Renal cortex interstitium (tissue), 11 donors: ENCODE measurements around the gene HS3ST4. TPM values are rescaled to one million over a fixed set of nuclear protein-coding genes. Genes with fewer than 3 reads are reported as not detected.
"Not testable (repeated sequence)": the region's sequence is repeated elsewhere in the genome, so short reads cannot be mapped to it uniquely, and the experiment has no call there.

Experiments
- DNase-seq, 11 donors: peaks; one replicate each; pipeline ENCODE4 v3.0.0-alpha.2; 2013; ENCODE audit warnings: low read depth in 9 of 11, low spot score in 4 of 11; ENCODE audit errors: extremely low read depth in 1 of 11
- polyA plus RNA-seq, 3 donors: library from polyadenylated mRNA; unstranded; fragments of 120-200 nt; gene quantifications; one replicate each; pipeline ENCODE4 v1.2.1, GENCODE V29; 2013; ENCODE audit not compliant: insufficient read length in 3 of 3

The HS3ST4 gene
- polyA plus RNA-seq, 3 donors, result 0.50 to 0.65 (median 0.53) TPM

DNA sequence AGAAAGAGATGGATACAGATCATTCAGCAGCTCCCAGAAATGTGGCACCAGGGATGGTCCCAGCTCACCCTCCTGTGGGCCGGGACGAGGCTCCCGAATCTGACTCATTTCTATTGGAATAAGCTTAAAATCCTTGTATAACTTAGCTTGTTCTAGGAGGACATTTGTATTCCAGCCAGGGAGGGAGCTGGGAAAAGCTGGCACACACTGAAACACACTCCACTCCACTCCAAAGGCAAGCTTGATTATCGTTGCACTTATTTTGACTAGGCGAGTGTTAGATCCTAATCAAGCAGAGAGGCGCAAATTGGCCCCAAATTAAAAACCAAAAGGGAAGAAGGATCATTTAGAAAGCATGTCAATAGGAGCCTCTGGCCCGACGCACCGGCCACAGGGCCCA lies 339.5 kb downstream of the HS3ST4 start:
- DNase-seq, result no peak

DNA sequence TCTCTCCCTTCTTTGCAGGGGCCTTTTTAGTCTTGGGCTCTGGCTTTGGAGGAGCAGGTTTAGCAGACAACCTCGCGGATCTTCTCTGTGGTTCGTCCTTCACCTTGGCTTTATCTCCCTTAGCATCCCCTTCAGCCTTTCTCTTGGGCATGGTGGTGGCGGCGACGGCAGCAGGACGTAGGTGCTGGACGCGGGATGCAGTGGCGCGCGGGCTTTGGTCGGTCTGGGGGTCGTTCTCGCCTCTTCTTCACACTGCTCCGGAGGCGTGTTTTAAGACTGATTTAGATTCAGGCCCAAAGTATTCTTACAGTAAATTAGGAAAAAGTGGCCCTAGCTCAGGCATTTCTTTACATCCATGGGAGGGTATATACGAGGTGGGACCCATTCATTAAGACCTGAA lies 340.9 kb downstream of the HS3ST4 start:
- not testable (repeated sequence) for DNase-seq

DNA sequence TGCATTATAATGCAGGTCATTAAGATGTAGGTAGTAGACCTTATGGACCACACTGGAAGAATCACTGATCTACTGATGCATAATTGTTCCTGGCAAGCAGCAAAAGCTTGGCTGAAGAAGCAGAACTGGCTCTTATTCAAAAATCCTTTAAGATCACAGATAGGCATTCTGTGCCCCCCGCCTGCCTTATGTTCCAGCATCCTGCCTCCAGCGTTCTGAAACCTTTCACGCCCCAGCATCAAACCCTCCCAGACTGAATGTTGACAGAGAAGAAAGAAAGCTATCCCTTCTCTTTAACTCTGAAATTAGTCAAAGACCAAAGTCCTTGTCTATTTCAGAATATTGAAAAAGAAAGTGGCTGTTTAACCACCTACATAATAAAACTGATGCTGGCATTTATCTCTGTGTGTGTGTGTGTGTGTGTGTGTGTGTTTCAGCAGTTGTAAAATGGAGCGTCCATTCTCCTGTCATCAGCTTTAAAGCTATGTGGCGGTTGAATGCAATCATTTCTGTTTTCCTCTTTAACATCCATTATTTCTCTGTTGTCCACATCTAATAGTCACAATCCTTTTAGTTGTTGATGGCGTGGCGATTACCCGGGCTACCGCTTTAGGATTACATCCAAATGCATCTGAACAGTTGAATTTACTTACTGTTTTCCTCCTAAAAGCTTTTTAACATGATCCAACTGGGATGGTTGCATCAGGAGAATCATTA lies 350.4 kb downstream of the HS3ST4 start:
- DNase-seq, result no peak

DNA sequence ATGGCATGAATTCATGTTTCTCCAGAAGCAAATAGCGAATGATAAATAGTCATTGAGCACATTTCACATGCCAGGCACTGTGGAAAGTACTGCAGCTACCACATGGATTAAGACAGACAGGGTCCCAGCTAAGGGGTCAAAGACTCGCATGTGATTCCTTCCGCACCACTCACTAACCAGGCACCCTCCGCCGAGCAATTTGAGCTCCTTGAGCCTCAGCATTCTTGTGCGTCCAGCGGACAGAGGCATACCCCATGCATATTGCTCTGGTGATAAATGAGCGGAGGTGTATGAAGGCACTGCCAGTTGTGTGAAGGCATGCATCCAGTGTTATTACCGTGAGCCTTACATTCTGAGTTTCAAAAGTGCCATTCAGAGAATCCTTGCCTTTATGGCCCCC lies 358.7 kb downstream of the HS3ST4 start:
- DNase-seq, result peak in 1 of 11 donors; percentile 2

DNA sequence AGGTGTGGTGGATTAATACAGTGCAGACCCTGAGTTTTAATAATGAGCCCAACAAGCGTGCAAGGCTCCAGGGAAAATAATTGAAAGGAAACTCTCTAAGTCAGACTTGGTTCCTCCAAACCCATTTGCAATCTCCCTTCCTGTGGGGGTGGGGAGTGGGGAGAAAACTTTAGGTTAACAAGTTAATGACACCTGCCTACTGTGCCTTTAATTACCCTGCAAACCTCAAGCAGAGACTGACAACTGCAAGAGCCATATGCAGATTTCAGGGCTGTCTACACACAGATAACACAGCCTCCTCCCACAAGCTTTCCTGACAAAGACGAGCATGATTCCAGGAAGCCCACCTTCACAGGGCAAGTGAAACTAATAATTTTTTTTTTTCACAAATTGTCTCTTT lies 359.3 kb downstream of the HS3ST4 start:
- DNase-seq, result no peak

DNA sequence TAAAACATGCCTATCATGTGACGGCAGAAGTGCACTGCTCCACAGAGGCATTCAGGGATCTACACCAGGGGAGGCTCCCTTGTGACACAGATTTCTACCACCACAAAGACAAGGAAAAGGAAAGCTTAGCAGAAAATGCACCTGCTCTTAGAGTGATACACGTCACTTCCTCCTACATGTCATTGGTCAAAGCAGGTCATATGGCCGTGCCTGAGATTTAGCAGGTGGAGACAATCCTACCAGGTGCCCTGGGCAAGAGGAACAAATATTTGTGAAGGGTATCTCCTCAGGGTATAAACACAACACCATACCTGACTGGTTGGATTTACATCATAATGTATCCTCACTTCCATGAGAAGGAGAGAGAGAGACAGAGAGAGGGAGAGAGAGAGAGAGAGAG lies 362.1 kb downstream of the HS3ST4 start:
- no peak for DNase-seq

DNA sequence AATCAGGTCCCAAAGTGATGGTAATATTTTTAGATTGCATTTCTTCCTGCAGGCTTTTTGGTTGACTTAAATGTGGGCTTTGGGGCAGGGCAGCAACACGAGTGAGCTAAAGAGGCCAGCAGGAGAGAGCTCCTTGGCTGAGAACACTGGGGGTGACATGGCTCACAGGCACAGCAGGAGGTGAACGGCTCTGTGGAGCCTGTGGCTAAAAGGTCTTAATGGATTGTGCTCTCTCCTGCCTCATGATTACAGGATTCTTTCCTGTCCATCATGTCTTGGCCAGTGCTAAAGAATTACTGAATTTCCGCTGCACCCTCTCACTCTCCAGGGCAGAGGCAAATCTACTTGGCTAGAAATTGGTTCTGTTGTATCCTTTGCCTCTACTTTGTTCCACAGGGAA lies 366.6 kb downstream of the HS3ST4 start:
- DNase-seq, result no peak

DNA sequence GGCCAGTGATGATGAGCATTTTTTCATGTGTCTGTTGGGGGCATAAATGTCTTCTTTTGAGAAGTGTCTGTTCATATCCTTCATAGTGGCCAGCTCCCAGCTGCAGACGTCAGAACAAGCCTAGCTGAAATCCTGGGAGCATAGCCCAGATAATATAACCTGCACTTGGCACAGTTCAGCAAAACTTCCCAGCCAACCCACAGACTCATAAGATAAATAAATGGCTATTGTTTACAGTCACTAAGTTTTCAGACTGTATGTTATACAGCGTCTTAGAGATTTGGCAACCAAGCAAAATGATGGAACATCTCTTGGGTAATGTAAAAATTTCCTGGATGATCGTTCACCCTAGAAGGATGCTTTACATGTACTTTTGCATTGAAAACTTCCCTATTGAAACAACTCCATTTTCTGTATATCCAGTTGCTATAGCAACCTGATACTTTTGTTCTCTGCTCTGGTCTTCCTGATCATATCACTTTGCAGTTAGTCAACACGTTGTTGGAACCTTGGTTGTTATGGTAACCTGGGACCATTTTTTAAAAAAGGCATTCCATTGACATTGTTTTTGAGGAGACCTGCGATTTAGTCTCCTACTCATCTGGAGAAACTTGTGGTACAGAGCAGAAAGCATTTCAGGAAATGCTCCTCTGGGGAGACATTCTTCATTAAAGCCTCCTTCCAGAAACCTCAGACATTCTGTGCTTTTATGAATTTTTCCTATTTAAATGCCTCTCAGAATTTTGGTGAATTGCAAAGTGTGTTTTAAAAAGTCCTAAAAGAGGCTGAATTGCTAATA lies 378.7 kb downstream of the HS3ST4 start:
- no peak for DNase-seq

DNA sequence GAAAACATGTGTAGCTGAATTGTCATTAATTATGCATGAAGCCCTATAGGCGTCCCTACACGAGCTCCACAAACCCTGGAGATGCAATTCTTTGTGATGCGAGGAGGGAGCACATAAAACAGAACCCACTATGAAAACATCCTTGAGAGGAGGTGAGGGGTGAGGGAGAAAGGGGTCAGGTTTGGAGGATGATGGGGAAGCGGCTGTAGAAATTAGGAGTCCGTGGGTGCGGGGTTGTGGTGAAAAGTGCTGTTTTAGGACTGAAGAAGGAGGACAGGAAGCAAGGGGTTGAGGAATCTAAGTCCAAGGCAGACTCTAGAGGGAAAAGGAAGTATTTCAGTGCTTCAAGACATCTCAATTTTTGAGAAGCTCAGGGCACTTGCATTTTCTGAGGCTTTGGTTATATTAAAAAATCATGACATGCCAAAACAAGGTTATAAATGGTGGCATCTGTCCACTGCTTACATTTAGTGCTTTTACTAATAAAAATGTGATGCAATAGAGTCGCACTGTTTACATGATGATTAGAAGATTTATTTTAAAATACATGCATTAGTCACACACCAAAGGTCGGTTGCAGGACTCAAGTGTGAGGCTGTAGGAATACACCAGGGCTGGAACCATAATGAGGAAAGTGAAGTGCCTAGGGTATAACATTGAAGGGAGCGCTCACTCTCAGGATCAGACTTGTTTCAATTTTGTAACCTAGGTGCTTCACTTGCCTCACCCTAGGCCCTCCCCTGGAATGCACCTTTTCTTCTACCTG lies 379.5 kb downstream of the HS3ST4 start:
- DNase-seq, result no peak

DNA sequence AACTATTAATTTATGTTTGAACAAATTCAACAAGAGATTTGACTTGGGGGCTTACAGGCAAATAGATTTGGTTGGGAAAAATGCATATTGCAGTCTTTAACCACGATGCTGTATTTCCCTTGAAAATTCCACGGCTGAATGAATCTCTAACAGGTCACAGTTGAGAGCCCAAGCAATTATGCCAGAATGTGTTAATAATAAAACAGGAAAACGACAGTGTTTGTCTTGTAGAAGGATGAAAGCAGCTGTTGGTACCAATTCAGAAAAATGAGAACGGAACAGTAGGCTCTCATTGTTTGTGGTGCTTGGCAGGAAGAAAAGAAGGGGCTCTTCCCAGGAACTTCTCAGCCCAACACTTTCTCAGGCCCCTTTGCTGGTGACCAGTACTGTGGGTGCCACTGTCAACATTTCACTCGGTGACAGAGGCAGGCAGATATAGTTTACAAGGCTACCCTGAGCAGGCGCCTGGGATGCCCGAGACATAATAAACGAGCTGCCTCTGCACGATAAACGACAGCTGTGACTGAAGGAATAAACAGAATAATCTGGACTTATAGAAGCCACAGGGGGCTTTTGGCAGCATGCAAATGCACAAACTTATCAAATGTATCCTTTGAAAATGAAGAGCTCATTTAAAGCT lies 387.1 kb downstream of the HS3ST4 start:
- no peak for DNase-seq

DNA sequence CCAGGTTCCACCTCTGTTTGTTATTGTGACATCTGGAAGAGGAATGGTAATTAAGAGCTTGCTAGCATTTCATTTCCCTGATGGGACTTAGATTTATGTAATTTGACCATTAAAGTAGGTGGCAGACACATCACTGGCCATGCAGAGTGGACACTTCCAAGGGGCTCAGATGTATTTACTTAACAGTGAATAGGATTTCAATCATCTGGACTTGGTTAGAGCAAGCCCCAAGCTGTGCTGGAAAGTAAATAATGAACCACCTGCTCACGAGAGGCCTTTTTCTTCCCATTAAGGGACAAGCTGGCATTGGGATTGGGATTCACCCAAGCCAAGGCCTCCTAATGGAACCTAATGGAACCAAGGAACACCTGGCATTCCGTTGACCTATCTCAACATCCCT lies 395.3 kb downstream of the HS3ST4 start:
- no peak for DNase-seq

DNA sequence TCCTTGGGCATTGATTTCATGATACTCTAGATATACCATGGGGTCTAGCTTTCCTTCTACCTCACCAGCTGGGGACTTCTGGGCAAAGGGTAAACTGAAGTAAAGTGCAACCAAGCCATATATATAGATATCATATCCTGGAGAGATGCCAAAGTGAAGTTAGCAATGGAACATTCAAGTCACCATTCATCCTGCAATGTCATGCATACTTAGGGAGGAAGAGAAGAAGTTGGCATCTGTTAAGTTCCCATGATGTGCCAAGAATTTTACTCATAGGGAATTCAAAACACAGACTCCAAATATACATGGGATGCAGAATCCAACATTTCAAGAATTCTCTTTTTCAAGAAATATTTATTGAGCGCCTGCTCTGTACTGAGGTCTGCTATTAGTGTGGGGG lies 399.8 kb downstream of the HS3ST4 start:
- DNase-seq, result no peak

DNA sequence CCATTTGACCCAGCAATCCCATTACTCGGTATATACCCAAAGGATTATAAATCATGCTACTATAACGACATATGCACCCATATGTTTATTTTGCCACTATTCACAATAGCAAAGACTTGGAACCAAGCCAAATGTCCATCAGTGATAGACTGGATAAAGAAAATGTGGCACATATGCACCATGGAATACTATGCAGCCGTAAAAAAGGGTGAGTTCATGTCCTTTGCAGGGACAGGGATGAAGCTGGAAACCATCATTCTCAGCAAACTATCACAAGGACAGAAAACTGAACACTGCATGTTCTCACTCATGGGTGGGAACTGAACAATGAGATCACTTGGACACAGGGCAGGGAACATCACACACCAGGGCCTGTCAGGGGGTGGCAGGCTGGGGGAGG lies 406.4 kb downstream of the HS3ST4 start:
- not testable (repeated sequence) for DNase-seq

DNA sequence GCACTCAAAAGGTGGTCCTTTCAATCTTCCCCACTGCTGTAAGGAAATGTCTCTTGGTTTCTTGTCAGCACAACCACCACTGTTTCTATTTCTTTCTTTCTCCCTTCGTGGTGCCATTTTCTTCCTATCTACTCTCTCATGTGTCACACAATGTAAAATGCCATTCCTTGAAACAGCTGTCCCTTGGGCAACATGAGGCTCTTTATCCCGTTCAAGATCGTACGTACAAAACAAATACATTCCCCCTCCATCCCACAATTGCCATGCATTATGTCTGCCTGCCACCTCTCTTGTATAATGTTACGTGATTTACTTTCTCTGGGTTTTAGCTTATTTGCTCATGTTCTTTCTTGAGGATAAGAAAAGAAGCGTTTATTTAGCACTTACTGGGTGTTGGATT lies 410.6 kb downstream of the HS3ST4 start:
- no peak for DNase-seq

DNA sequence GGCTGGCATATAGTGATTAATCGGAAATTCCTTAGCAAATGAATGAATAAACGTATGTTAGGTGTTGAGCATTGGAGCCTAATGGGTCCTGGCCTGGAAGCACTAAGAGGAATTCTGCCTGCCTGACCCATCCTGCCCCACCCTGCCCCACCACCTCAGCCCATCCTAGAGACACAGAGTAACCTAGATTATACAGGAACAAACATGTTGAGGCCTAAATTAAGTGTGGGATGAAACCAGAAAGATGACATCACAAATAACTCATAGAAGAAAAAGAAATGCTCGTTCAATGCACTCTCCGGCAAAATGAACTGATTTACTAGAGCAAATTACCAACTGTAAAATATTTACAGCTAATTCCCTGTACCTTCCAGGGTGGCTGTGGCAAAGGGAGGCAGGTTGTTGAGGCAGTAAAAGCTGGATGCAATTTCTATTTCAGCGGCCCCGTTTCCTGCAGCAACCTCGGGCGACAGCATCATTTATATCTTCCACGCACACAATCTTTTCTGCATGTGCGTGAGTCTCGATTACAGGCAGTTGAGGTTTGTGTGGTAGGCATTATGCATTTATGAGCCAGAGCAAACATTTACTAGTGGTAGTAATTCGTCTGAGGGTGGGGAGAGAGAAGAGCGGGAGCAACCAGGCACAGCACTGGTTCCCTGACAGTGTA lies 417.2 kb downstream of the HS3ST4 start:
- DNase-seq, result no peak

DNA sequence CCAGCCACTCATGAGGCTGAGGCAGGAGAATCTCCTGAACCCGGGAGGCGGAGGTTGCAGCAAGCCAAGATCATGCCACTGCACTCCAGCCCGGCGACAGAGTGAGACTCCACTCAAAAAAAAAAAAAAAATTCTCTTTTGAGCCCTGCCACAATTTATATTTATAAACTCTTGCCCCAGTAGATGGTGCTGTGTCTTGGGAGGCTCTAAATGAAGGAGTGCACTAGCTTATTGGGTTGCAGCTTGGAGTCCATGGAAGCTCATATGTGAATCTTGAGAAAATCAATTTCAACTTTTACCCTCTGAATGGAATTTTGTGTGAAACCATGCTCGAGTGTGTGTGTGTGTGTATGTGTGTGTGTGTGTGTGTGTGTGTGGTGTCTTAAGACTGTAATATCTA lies 420.1 kb downstream of the HS3ST4 start:
- no peak for DNase-seq

DNA sequence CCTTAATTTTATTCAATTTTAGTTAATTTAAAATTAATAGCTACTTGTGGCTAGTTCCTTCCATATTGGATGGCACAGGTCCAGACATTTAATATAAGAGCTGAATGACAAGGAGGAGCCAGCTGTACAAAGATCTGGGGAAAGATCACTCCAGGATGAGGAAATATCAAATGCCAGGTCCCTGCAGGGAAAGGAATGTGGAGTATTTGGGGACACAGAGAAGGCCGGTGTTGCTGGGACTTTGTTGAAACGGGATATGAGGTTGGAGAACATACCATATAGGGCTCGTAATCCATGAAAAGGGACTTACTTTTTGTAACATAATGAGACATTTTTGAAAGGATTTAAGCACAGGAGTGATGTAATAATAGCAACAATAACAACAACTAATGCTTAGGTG lies 426.8 kb downstream of the HS3ST4 start:
- no peak for DNase-seq

DNA sequence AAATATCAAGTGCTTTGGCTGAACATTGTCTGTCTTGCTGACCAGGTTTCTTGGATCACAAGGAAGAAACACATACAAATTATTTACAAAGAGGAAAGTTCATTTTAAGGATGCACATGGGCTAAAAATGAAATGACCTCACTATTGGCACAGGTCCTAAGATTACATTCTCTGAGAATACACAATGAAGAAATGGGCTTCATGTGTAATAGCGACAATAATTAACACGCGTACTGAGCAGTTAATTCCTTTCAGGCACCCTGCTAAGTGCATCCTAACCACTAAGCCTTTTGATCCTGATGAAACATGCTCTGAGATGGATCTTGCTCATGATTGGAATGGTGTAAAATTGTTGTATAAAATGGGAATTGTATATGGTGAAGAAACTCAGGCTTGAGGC lies 429.0 kb downstream of the HS3ST4 start:
- DNase-seq, result no peak

DNA sequence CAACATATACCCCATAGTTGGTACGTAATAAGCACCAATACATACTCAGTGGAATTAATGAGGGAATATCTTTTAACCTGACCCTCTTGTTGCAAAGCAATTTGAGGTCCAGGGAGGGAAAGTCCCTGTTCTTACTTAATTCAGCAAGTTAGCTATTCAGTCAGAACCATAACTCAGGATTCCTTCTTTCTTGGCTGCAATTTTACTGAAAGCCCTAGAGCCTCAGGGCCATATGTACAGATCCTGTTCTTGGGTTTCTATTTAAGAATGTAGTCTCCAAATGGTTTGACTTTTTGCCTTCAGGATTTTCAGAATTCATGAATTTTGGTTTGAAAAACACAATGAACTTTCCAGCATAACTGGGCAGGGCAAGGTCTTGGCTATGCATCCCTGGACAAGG lies 436.5 kb downstream of the HS3ST4 start:
- DNase-seq, result no peak
